T-helper 9 cell (primary cell): ENCODE results near the gene ANO1.

Experiments
- DNase-seq: peaks from one replicate; pipeline ENCODE4 v3.0.0-alpha.2; 2020

Gene ANO1

DNA sequence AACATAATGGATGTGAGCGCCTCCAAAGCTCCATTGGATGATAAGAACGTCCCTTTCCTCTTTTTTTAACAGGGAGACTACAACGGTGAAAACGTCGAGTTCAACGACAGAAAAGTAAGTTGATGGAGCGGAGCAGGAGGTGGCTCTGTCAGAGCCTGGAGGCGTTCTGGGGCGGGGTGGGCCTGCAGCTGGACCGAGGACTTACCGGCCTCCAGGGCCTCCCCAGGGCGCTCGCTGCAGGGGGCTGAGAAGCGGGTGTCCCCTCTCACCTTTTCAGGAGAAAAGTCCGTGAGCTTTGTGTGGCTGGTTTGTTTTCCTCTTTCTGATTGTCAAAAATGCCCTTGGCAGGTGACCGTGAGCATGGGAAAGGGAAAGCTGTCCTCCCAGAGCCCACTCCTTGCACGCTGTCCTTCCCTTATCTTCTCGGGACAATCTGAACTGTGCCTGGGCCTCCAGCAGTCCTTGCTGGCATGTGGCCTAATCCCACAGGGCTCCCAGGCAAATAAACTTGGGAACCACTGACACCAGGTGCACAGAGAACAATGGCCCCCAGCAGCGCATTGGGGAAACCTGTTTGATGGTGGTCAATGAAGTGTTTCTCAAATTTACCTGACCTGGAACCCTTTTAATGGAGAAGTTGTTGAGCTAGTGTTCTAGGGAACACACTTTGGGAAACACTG is 38.4 kb downstream of the ANO1 start:
- no peak for DNase-seq

DNA sequence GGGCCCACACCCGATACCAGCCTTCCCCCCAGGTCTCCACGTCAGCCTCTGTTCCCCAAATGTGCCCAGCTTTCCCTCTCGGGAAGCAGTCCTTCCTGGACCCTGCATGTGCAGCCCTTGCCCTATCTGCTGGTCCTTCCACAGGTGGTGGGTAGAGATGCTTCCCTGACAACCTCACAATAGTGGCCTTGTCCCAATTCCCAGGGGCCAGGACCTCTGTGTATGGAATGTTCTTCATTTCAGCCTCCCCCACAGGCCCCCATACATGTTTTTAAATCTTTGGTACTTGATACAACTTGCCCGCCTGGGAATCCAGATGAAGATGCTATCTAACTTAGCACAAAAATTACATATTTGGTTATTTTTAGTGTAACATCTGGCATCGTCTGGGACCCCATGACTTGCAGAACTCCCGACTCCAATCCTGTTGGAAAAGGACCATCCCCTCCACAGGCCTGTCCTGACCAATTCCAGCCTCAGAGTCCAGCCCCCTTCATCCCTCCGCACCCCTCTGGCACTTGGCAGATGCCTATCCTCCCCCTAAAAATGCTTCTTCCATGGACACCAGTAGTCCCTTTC is 39.5 kb downstream of the ANO1 start:
- DNase-seq: no peak

DNA sequence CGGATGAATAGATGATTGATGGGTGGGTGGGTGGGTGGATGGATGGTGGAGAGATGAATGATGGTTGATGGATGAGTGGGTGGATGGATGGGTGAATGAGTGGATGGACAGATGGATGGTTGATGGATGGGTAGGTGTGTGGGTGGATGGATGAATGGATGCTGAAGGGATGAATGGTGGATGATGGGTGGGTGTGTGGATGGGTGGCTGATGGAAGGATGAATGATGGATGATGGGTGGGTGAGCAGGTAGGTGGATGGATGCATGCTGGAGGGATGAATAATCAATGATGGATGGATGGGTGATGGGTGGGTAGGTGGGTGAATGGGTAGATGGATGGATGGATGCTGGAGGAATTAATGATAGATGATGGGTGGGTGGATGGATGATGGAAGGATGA is 40.5 kb downstream of the ANO1 start:
- DNase-seq: no peak

DNA sequence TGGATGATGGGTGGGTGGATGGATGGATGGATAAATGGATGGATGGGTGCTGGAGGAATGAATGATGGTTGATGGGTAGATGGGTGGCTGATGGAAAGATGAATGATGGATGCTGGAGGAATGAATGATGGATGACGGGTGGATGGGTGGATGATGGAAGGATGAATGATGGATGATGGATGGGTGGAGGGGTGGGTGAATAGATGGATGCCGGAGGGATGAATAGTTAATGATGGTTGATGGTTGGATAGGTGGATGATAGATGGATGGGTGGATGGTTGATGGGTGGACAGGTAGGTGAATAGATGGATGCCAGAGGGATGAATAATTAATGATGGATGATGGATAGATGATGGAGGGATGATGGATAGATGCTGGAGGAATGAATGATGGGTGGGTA is 41.4 kb downstream of the ANO1 start:
- no peak for DNase-seq

DNA sequence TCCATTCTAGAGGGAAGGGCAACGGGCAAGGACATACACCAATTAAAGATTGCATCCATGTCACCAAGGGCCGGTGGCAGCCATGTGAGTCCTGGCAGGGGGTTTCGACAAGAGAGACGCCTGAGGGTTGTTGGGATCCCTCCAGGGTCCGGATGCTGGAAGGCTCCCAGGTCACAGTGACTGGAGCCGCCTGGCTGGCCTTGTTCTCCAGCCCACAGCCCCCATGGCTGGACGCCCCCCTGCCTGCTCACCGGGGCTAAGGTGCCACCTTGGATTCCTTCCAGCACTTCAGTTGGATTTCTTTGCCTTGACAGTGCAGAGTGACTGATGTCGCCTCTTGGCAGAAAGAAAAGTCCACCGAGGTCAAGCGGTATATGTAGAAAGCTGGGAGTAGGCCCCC is 42.6 kb downstream of the ANO1 start:
- no peak for DNase-seq

DNA sequence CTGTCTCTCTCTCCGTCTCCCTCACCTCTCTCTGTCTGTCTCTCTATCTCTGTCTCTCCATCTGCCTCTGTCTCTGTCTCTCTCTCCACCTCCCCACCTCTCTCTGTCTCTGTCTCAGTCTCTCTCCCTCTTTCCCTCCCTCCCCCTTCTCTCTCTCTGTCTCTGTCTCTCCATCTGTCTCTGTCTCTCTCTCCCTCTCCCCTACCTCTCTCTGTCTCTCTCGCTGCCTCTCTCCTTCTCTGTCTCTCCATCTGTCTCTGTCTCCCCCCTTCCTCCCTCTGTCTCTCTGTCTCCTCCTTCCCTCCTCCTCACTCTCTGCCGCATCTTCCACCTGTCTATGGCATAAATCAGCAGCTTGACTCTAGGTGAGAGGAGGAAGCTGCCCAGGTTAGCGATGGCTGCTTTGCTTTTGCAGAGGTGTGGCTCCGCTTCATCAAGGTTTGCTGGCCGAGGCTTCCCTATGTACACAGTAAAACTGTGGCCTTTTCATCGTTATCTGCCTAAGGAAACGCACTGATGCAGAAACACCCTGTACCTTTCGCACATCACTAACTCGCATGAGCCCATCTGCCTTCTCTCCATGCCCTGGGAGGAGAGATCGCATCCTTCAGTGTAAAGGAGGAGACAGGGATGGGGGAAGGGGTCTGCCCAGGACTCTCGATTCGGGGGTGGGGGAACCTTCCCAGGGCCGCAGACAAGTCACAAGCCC is 44.5 kb downstream of the ANO1 start:
- DNase-seq: no peak

DNA sequence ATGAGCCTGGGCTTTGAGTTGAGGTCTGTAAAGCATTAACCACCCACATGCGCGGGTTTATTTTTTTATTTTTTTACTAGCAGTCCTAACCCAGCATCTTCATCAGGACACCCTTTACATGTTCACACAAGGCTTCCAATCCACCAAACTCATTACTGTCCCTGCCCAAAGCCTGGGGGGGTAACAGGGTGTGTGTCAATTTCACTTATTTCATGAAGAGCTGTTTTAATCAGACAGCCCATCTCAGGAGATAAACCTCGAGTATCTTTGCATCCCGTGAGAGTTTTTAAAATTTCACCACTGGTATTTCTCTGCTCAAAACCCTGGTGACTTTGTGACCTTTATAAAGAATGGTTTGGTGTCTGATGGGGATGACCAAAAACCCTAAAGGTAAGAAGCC is 45.6 kb downstream of the ANO1 start:
- DNase-seq: no peak

DNA sequence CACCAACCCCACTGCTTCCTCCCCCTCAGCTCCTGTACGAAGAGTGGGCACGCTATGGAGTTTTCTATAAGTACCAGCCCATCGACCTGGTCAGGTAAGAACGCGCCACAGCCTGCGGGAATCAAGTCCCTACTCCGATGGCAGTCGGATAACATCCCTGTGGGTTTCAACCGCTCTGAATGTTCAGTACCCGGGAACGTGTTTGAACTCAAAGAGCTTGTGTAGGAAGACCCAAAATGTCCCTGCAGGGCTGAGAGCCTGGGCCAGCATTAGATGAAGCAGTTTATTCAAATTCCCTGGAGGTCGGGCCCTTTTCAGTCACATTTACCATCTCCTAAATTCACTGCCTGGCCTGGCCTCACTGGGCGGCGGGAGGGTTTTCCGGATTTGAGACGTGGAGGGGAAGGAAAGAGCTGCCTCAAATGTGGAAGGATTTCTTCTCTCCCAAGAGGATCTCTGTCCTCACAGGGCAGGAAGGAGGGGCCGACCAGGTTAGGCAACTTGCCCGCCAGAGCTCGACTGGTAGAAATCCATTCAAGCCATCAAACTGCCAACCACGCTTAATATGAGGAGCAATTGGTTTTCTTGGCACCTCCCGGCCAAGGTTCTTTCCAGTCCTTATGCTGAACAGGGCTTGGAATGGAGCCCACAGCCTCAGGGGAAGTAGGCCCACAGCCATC is 46.3 kb downstream of the ANO1 start:
- no peak for DNase-seq

DNA sequence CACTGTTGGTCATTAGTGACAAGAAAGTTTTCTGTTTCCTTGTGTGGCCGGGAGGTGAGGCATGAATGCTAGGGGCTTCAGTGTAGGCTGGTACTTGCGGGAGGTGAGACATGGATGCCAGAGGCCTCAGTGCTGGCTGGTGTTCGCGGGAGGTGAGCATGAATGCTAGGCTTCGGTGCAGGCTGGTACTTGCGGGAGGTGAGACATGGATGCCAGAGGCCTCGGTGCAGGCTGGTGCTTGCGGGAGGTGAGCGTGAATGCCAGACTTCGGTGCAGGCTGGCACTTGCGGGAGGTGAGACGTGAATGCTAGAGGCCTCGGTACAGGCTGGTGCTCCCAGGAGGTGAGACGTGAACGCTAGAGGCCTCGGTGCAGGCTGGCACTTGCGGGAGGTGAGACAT is 48.4 kb downstream of the ANO1 start:
- DNase-seq: no peak

DNA sequence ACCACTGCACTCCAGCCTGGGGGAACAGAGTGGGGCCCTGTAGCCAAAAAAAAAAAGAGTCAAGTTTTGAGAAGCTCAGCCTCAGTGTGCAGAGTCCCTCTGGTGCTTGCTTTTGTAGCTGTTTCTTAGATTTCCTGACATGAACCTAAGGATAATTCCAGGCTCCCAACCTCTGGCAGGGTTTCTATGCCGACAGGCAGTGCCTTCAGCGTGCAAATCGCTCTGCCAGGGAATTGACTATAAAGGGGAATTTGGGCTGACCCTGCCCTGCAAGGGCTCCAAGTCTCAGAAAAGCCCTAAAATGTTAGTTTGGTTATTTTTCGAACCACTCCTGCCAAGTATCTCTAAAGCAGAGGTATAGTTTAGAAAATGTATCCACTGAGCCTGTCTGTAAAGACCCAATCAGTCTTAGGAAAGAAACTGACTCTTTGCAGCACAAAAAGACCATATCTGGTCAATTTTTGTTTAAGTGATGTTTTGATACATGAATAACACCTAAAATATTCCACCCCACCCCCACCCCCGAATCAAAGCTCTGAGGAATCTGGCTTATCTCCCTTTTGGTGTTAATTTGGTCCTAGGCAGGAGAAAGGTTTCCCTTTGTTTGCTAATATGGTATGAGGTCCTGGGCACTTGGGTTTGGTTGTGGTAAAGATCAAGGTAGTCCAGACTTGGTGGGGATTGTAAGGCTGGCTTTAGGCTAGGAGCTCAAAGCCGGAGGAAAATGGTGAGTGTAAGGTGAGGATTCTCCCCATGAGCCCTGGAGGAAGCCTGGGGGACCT is 49.7 kb downstream of the ANO1 start:
- no peak for DNase-seq

DNA sequence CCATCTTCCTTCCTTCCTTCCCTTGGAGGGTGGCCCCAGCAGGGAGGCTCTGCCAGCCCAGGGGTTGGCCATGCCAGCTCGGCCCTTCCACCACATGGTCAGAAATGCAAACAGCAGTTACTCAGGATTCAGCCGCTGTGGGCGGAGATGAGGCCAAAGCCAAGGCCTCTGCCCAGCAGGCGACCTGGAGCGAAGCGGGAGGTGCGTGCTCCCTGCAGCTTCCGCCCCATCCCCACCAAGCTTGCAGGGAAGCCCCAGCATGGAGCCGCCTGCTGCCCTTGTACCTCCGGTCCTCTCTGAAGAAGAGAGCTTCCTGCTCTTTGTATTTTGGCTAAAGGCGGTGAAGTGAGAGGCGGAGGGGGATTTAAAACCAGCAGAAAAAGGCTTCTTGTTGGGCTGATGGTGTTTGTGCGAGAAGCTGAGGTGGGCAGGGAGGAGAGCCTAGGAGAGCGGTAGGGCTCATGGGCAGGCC is 50.4 kb downstream of the ANO1 start:
- DNase-seq: no peak

DNA sequence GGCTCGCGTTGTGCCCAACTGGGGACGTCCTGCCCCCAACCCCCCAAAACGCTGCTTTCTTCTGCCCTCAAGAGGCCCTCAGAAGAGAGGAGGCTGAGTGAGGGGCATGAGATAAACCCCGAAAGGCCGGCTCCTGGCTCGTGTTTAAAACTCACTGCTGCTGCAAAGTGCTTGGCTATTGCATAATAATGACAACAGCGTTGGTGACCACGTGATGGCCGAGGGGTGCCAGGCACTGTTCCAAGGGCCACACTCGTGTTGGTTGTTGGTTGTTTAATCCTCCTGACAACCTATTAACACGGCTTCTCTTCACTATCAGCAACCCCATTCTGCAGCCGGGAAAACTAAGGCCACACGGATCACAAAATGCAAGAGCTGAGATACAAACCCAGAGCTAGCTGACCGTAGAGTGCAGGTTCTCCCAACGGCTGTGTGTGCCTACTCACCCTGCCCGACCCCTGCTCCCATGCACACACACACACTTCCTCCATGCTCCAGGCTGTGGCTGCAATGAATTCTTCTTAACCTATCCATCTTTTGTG is 51.0 kb downstream of the ANO1 start:
- no peak for DNase-seq

DNA sequence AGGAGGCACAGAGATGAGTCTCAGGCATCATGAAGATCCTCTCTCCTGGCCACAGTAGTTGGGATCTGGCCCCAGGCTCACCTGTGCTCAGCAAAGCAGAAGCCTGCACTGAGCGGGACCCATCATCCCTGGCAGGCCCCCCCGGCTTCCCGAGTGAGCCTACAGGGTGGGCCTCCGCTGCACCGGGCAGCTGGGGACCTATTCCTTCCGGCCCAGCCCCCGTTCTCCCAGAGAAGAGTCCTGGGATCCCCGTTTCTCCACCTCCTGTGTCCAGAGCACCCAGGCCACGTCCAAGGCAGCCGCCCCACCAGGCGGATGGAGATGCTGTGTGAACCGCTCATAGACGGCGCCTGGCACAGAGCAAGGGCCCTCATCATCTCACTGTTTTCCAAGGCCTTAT is 52.5 kb downstream of the ANO1 start:
- no peak for DNase-seq

DNA sequence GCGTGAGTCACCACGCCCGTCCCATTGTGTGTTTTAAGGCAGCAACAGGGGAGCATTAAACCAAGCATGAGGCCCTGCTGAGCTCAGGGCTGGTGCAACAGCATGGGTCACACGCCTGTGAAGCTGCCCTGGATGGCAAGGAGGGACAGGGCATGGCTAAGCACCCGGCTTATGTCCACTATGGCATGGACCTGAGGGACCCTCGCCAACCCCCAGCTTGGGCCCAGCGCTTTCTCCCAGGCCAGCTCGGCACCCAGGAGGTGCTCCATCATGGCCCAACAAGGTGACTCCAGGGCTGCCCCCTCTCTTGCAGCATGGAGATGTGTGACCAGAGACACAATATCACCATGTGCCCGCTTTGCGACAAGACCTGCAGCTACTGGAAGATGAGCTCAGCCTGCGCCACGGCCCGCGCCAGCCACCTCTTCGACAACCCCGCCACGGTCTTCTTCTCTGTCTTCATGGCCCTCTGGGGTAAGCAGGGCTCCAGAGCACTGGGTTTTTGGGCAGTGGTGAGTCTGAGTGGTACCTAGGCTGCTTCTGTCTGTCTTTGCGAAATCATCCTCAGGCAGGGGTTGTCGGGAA is 53.6 kb downstream of the ANO1 start:
- DNase-seq: no peak

DNA sequence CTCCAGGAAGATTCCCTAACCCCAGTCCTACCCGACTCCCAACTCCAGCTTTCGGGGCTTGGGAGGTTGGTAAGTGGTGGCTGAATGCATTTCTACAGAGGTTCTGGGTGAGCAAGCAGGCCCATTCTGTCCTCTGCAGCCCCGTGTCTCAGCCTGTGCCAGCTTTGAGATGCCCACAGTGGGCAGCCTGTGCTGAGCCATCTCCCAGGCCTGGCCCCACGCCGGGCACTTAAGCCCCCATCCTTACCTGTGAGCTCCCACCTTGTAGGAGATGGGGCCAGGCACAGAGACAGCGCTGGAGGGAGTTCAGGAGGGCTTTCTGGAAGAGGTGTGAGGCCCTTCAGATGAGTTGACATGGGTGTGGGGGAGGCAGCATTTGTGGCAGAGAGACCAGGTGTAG is 54.5 kb downstream of the ANO1 start:
- DNase-seq: no peak

DNA sequence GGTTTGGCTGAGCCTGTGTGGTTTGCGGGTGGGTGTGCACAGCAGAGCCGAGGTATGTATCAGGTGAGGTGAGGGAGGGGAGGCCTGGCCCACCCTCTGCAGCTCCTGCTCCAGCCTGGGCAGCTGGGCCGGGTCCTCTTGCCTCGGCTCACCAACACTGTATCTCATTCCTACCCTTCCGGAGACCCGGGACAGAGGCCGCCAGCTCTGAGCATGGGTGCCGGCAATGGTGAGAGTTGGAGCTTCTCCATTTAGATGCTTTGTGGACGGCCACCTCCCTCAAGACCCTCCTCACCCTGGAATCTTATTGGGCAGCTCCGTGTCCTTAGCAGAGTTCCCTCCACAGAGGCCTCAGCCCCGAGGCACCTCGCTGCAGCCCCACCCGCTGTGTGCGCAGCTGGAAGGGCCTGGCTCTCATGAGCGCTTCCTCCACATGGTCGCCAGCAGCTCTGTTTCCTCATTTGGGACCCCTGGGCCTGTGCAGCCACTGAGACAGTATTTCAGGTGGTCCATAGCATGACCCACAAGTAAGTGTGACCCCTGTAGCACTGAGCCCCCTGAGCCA is 55.7 kb downstream of the ANO1 start:
- DNase-seq: no peak

DNA sequence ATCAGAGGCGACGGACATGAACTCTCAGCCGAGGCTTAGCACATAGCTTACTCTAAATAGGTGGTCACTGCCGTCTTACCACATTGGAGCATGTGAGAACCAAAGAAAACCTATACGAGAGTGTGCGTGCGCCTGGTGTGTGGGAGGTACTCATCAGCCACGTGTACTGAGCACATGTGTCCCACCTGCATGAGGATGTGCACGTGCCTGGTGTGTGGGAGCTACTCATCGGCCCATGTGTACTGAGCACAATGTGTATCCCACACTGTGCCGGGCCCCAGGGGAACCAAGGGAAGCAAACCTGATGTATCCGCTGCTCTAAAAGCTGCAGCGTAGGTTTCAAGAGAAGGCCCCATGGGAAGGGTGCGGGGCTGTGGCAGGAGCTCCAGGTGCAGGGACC is 56.4 kb downstream of the ANO1 start:
- no peak for DNase-seq

DNA sequence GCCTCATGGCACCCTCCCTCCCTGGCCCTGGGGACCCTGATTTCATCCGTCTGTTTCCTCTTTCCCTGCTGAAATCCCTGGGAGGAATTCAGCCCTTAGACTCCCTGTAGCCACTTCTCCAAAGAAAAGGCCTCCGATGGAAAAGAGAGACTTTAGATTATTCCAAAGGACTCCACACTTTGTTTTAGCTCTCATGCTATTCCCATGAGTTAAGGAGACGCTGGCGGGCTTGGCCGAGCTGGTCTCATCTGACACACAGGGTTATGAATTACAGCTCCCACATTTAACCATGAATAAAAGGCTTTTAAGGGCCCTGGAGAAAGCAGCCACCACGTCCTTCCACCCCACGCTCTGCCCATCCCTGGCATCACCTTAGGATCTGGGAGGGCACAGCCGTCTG is 57.0 kb downstream of the ANO1 start:
- DNase-seq: no peak

DNA sequence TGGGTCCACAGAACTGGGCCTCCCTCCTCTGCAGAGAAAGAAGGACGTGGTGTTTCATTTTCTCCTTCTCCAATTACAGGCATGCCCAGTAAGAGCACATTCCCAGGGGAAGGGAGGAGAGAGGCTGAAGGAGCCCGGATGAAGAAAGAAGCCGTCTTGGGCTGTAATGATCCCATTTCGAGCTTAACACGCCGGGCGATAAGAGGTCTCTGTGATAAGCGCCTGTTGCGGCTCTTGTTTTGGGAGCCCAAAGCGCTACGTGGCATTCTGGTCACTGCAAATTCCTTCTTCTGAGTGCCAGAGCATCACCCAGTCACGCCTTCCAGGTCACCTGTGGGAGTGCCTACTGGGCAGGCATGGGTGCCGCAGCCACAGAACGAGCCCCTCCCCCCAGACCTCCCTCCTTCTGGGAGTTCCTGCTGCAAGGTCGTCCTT is 57.5 kb downstream of the ANO1 start:
- DNase-seq: no peak

DNA sequence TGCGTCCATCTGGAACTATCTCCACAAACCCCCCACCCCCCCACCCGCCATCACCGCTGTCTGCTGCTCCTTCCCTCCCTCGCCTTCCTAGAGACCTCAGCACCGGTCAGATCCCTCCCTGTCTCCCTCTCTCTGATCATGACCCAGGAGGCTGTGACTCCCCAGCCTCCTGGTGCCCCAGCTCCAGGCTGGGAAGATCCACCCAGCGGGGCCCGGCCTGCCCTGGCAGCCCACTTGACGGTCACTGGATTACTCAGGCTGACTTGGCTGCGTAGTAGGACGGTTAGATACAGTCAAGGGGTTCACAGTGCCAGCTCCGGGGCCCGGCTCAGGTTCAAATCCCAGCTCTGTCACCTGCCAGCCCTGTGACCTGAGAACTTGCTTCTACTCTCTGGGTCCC is 59.3 kb downstream of the ANO1 start:
- no peak for DNase-seq

DNA sequence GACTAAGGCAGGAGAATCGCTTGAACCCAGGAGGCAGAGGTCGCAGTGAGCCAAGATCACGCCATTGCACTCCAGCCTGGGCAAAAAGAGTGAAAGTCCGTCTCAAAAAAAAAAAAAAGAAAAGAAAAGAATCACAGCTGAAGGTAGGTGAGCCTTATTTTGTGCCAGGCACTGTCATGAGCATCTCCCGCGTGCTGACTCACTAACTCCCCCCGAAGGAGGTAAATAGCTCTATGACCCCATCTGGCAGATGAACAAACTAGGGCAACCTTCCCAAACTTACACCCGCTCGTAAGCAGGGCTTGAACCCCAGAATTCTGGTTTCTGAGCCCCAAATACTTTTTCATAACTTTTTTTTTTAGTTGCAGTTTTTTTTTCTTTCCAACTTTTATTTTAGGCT is 60.3 kb downstream of the ANO1 start:
- no peak for DNase-seq
